ENCODE data around the gene SLC32A1. TPM values are rescaled to one million over a fixed set of nuclear protein-coding genes. Genes with fewer than 3 reads are reported as not detected.

Gene SLC32A1
- total RNA-seq, 1 donor from 2014 or later: 0.04 TPM

- Histone ChIP-seq H3K4me1 (peaks cover 13% of the 10 kb centered on the region), H3K79me2 (ENCODE audit: low read depth) (no peaks in the 10 kb centered on the region), H3K36me3 (no peaks in the 10 kb centered on the region), H3K9ac (no peak overlapping the region), H3F3A (ENCODE audit: low read depth) (peaks cover 6% of the 10 kb centered on the region), H3K27ac (no peak overlapping the region), H3K4me3 (no peak overlapping the region), H3K27me3 (peaks cover 37% of the 10 kb centered on the region), H2AFZ (replicated peaks) (no peak overlapping the region), H4K20me1 (ENCODE audit: low read depth) (no peaks in the 10 kb centered on the region), H3K9me3 (ENCODE audit: low read depth) (no peaks in the 10 kb centered on the region), H3K4me2 (peak overlapping the region; percentile 38)
- no peak for DNase-seq (ENCODE audit: low spot score)
- TF ChIP-seq EZH2phosphoT487 (IDR thresholded peaks at IDR 0.05) (no peak), EZH2 (IDR thresholded peaks at IDR 0.05) (no peak)
- TF ChIP-seq, protein P1, sequence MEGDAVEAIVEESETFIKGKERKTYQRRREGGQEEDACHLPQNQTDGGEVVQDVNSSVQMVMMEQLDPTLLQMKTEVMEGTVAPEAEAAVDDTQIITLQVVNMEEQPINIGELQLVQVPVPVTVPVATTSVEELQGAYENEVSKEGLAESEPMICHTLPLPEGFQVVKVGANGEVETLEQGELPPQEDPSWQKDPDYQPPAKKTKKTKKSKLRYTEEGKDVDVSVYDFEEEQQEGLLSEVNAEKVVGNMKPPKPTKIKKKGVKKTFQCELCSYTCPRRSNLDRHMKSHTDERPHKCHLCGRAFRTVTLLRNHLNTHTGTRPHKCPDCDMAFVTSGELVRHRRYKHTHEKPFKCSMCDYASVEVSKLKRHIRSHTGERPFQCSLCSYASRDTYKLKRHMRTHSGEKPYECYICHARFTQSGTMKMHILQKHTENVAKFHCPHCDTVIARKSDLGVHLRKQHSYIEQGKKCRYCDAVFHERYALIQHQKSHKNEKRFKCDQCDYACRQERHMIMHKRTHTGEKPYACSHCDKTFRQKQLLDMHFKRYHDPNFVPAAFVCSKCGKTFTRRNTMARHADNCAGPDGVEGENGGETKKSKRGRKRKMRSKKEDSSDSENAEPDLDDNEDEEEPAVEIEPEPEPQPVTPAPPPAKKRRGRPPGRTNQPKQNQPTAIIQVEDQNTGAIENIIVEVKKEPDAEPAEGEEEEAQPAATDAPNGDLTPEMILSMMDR (IDR thresholded peaks at IDR 0.05): no peak
- H3K4me1 Mint-ChIP-seq: no peaks in the 10 kb centered on the region
- no peaks in the 10 kb centered on the region for H3K36me3 Mint-ChIP-seq
- H3K4me3 Mint-ChIP-seq: no peak overlapping the region
- no peak overlapping the region for H3K27ac Mint-ChIP-seq
- peaks cover 13% of the 10 kb centered on the region for H3K27me3 Mint-ChIP-seq (ENCODE audit: insufficient read depth, low read depth)
- H3K9me3 Mint-ChIP-seq: peaks cover 4% of the 10 kb centered on the region
Observed at GRCh38 chr20:38700141-38700540, 24.1 kb upstream of the SLC32A1 start.

GRCh38 chr20:38700926-38701325, 23.4 kb upstream of the SLC32A1 start:
- Histone ChIP-seq H3K4me3 (no peak overlapping the region), H3K36me3 (no peaks in the 10 kb centered on the region), H3K27ac (no peak overlapping the region), H3K9me3 (ENCODE audit: low read depth) (no peaks in the 10 kb centered on the region), H2AFZ (replicated peaks) (no peak overlapping the region), H3F3A (ENCODE audit: low read depth) (peaks cover 6% of the 10 kb centered on the region), H3K79me2 (ENCODE audit: low read depth) (no peaks in the 10 kb centered on the region), H3K4me1 (peaks cover 13% of the 10 kb centered on the region), H4K20me1 (ENCODE audit: low read depth) (no peaks in the 10 kb centered on the region), H3K9ac (no peak overlapping the region), H3K27me3 (peaks cover 37% of the 10 kb centered on the region), H3K4me2 (peak overlapping the region; percentile 38)
- Mint-ChIP-seq H3K4me3 (no peak overlapping the region), H3K4me1 (no peaks in the 10 kb centered on the region), H3K27me3 (ENCODE audit: insufficient read depth, low read depth) (peaks cover 11% of the 10 kb centered on the region), H3K36me3 (no peaks in the 10 kb centered on the region), H3K27ac (no peak overlapping the region), H3K9me3 (peaks cover 4% of the 10 kb centered on the region)
- TF ChIP-seq EZH2phosphoT487 (IDR thresholded peaks at IDR 0.05): no peak
- no peak for DNase-seq (ENCODE audit: low spot score)

GRCh38 chr20:38703526-38703925, 20.8 kb upstream of the SLC32A1 start:
- no peaks in the 10 kb centered on the region for H3K36me3 Mint-ChIP-seq
- Histone ChIP-seq H3K79me2 (ENCODE audit: low read depth) (no peaks in the 10 kb centered on the region), H3K4me3 (no peak overlapping the region), H4K20me1 (ENCODE audit: low read depth) (peaks cover 4% of the 10 kb centered on the region), H3F3A (ENCODE audit: low read depth) (peaks cover 10% of the 10 kb centered on the region), H3K27me3 (peaks cover 20% of the 10 kb centered on the region), H2AFZ (replicated peaks) (no peak overlapping the region), H3K4me2 (no peak overlapping the region), H3K9me3 (ENCODE audit: low read depth) (no peaks in the 10 kb centered on the region), H3K4me1 (peaks cover 24% of the 10 kb centered on the region), H3K9ac (no peak overlapping the region), H3K36me3 (no peaks in the 10 kb centered on the region), H3K27ac (no peak overlapping the region)
- H3K27me3 Mint-ChIP-seq (ENCODE audit: insufficient read depth, low read depth): peaks cover 15% of the 10 kb centered on the region
- H3K9me3 Mint-ChIP-seq: peaks cover 4% of the 10 kb centered on the region
- no peak overlapping the region for H3K4me3 Mint-ChIP-seq
- H3K4me1 Mint-ChIP-seq: peaks cover 7% of the 10 kb centered on the region
- H3K27ac Mint-ChIP-seq: no peak overlapping the region
- no peak for DNase-seq (ENCODE audit: low spot score)
- no peak for TF ChIP-seq EZH2phosphoT487 (IDR thresholded peaks at IDR 0.05)
- TF ChIP-seq, protein P1 (IDR thresholded peaks at IDR 0.05): no peak
- no peak for TF ChIP-seq EZH2 (IDR thresholded peaks at IDR 0.05)

DNA sequence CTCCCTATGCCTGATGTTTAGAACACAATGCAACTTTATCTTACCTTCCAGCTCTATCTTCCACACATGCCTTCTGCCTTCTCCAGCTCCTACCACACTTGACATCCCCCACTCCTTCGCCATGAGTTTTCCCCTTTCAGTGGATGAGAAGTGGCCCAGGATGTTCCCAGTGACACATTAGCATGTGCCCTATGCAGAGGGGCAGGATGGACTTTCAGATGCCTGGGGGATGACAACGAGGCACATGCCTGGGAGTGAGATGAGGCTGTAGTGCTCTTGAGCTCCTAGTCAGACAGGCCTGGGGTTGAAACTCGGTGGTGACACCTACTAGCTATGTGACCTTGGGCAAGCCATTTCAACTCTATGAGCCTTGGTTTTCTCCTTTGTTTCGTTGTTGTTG, 20.1 kb upstream of the SLC32A1 start:
- TF ChIP-seq EZH2 (IDR thresholded peaks at IDR 0.05): no peak
- TF ChIP-seq EZH2phosphoT487 (IDR thresholded peaks at IDR 0.05): no peak
- TF ChIP-seq, protein P1 (IDR thresholded peaks at IDR 0.05): no peak
- peaks cover 15% of the 10 kb centered on the region for H3K27me3 Mint-ChIP-seq (ENCODE audit: insufficient read depth, low read depth)
- H3K9ac ChIP-seq: no peak overlapping the region

More for the DNA sequence above, 20.1 kb upstream of the SLC32A1 start:
- Histone ChIP-seq H3K9me3 (ENCODE audit: low read depth) (no peaks in the 10 kb centered on the region), H3K79me2 (ENCODE audit: low read depth) (no peaks in the 10 kb centered on the region), H3K4me2 (no peak overlapping the region), H3K36me3 (no peaks in the 10 kb centered on the region), H2AFZ (replicated peaks) (no peak overlapping the region), H4K20me1 (ENCODE audit: low read depth) (peaks cover 4% of the 10 kb centered on the region), H3F3A (ENCODE audit: low read depth) (peaks cover 10% of the 10 kb centered on the region), H3K4me3 (no peak overlapping the region), H3K27me3 (peaks cover 14% of the 10 kb centered on the region), H3K4me1 (peaks cover 24% of the 10 kb centered on the region), H3K27ac (no peak overlapping the region)
- Mint-ChIP-seq H3K27ac (no peak overlapping the region), H3K4me1 (peaks cover 7% of the 10 kb centered on the region), H3K9me3 (peaks cover 4% of the 10 kb centered on the region), H3K4me3 (no peak overlapping the region), H3K36me3 (no peaks in the 10 kb centered on the region)
- DNase-seq (ENCODE audit: low spot score): no peak
